A673 (cell line): ENCODE results near the gene ATP6V0D1. TPM values are rescaled to one million over a fixed set of nuclear protein-coding genes. Genes with fewer than 3 reads are reported as not detected.

Experiments
- BruUV-seq: library from RNA; stranded (reverse); fragments of 400-500 nt; replicated peaks from 2 replicates; lab custom pipeline; 2021; lab: Mats Ljungman, UMichigan
- CTCF ChIA-PET: fragments of 300-600 bp; sonication (Branson Sonifier 250); formaldehyde crosslinking; loops from one replicate; lab custom pipeline; 2022; ENCODE audit warnings: antibody characterized with exemption; lab: Charles Lee
- POLR2A ChIA-PET: fragments of 300-600 bp; sonication (Branson Sonifier 250); formaldehyde crosslinking; loops from one replicate; lab custom pipeline; 2022; ENCODE audit warnings: antibody characterized with exemption; ENCODE audit not compliant: low non-redundant PET; lab: Charles Lee
- DNase-seq: peaks from one replicate; pipeline ENCODE4 v3.0.0-alpha.2; 2015; ENCODE audit warnings: low spot score
- H3K27ac ChIP-seq: fragments of 200-600 bp; sonication (generic); 2 replicates; pipeline ENCODE4 v1.5.1; 2016; ENCODE audit warnings: mixed run types, low read depth, mild to moderate bottlenecking, mixed read lengths, antibody characterized with exemption, low read length; ENCODE audit not compliant: poor library complexity, severe bottlenecking
- H3K27me3 ChIP-seq: fragments of 200-600 bp; sonication (generic); replicated peaks from 2 replicates; pipeline ENCODE4 v1.6.1; 2017; ENCODE audit warnings: mixed run types, low read depth, mild to moderate bottlenecking, mixed read lengths, antibody characterized with exemption, low read length; ENCODE audit not compliant: insufficient read depth, poor library complexity
- H3K36me3 ChIP-seq: fragments of 200-600 bp; sonication (generic); 2 replicates; pipeline ENCODE4 v1.6.1; 2016; ENCODE audit warnings: mixed run types, mild to moderate bottlenecking, mixed read lengths, antibody characterized with exemption, low read length; ENCODE audit not compliant: insufficient read depth, poor library complexity, severe bottlenecking
- H3K4me1 ChIP-seq: fragments of 200-600 bp; sonication (generic); 2 replicates; pipeline ENCODE4 v1.6.1; 2017; ENCODE audit warnings: mixed run types, mild to moderate bottlenecking, mixed read lengths, antibody characterized with exemption, low read length; ENCODE audit not compliant: insufficient read depth, poor library complexity, severe bottlenecking
- H3K4me3 ChIP-seq: fragments of 200-600 bp; sonication (generic); 2 replicates; pipeline ENCODE4 v1.5.1; 2016; ENCODE audit warnings: low read depth, mixed run types, mild to moderate bottlenecking, mixed read lengths, low read length; ENCODE audit not compliant: poor library complexity, severe bottlenecking
- H3K9me3 ChIP-seq: fragments of 200-600 bp; sonication (generic); 2 replicates; pipeline ENCODE4 v1.6.1; 2016; ENCODE audit warnings: mixed run types, low read depth, mild to moderate bottlenecking, mixed read lengths, antibody characterized with exemption, low read length; ENCODE audit not compliant: poor library complexity, severe bottlenecking
- CTCF ChIP-seq: fragments of 300-800, 200-600 bp; sonication (generic); conservative IDR thresholded peaks from 2 replicates; pipeline ENCODE4 v1.5.1; 2017; ENCODE audit warnings: low read depth, mild to moderate bottlenecking, antibody characterized with exemption, low read length, moderate library complexity, mixed read lengths
- EZH2 ChIP-seq: fragments of 200-600 bp; sonication (generic); IDR thresholded peaks from 2 replicates; pipeline ENCODE4 v1.6.1; 2017; ENCODE audit warnings: borderline replicate concordance, low read depth, mild to moderate bottlenecking, mixed read lengths, antibody characterized with exemption, low read length; ENCODE audit not compliant: poor library complexity, severe bottlenecking
- intact Hi-C: fragments of 100-400 bp; cut with micrococcal nuclease; formaldehyde crosslinking; loops from one replicate; pipeline ENCODE4 v1.10.0; 2022; ENCODE audit not compliant: unreplicated experiment
- total RNA-seq: library from RNA; stranded (reverse); gene quantifications from 2 replicates; pipeline ENCODE4 v1.2.3, GENCODE V29; 2021

ATP6V0D1 gene
- total RNA-seq, 1 experiment from 2014 or later, result 63.9 TPM

- Histone ChIP-seq H3K36me3 (no peaks in the 10 kb centered on the region), H3K27ac (no peak overlapping the region), H3K4me3 (no peak overlapping the region), H3K4me1 (peaks cover 7% of the 10 kb centered on the region), H3K27me3 (no peaks in the 10 kb centered on the region), H3K9me3 (no peaks in the 10 kb centered on the region)
- ChIA-PET POLR2A (no interaction called here), CTCF (interaction anchor here (0.7 kb wide), 1 partner anchor 34 kb away, joined by 3 read pairs; no protein-coding TSS in a partner anchor)
- intact Hi-C loops, result no loop called here
- BruUV-seq, result no TSS peak
- no peak for TF ChIP-seq EZH2
- no peak for TF ChIP-seq CTCF
- no peak for DNase-seq
Measured at GRCh38 chr16:67463691-67464090, 17.3 kb downstream of the ATP6V0D1 start.

GRCh38 chr16:67463059-67463458, 17.9 kb downstream of the ATP6V0D1 start:
- BruUV-seq, result no TSS peak
- H3K4me1 ChIP-seq, result peaks cover 7% of the 10 kb centered on the region
- TF ChIP-seq CTCF, result no peak
- TF ChIP-seq EZH2, result no peak
- H3K4me3 ChIP-seq, result no peak overlapping the region
- no peak for DNase-seq
- intact Hi-C loops, result no loop called here
- ChIA-PET CTCF (no interaction called here), POLR2A (no interaction called here)
- H3K27me3 ChIP-seq, result no peaks in the 10 kb centered on the region
- H3K36me3 ChIP-seq, result no peaks in the 10 kb centered on the region
- no peak overlapping the region for H3K27ac ChIP-seq
- no peaks in the 10 kb centered on the region for H3K9me3 ChIP-seq

DNA sequence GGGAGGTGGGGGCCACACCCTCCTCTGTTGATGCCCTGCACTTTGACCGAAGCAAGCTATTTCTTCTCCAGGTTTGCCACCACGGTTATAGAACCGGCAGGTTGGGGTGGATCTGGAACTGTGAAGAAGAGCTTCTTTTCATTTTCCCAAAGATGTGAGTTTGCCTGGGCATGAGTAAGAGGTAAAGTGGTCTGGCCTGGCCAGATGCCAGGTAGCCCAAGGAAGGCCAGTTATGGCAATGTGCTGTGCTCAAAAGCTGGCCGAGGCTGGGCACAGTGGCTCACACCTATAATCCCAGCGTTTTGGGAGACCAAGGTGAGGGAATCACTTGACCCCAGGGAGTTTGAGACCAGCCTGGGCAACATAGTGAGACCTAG, 18.7 kb downstream of the ATP6V0D1 start:
- intact Hi-C loops, result no loop called here
- peaks cover 7% of the 10 kb centered on the region for H3K4me1 ChIP-seq
- no TSS peak for BruUV-seq
- POLR2A ChIA-PET, result no interaction called here
- H3K4me3 ChIP-seq, result no peak overlapping the region
- H3K27ac ChIP-seq, result no peak overlapping the region
- CTCF ChIA-PET, result interaction anchor here (0.6 kb wide), 1 partner anchor 422 kb away, joined by 4 read pairs; no protein-coding TSS in a partner anchor
- no peaks in the 10 kb centered on the region for H3K27me3 ChIP-seq
- H3K36me3 ChIP-seq, result no peaks in the 10 kb centered on the region
- no peaks in the 10 kb centered on the region for H3K9me3 ChIP-seq
- DNase-seq, result no peak
- TF ChIP-seq CTCF (no peak), EZH2 (no peak)
